ENCODE data around the gene CDC27. TPM values are rescaled to one million over a fixed set of nuclear protein-coding genes. Genes with fewer than 3 reads are reported as not detected.

CDC27 gene
- total RNA-seq, 1 experiment from 2014 or later = 92.6 TPM

- Histone ChIP-seq H3K9me3 (no peaks in the 10 kb centered on the region), H3K27me3 (replicated peaks; ENCODE audit: control insufficient read depth, insufficient read depth, low read length) (no peaks in the 10 kb centered on the region), H3K36me3 (ENCODE audit: control insufficient read depth, insufficient read depth, low read length) (no peaks in the 10 kb centered on the region), H3K4me1 (peaks cover 2% of the 10 kb centered on the region), H3K4me3 (ENCODE audit: low read depth, low read length) (no peak overlapping the region)
- Mint-ChIP-seq H3K27me3 (ENCODE audit: insufficient read depth, unreplicated experiment) (no peaks in the 10 kb centered on the region), H3K27ac (ENCODE audit: unreplicated experiment) (no peak overlapping the region), H3K4me1 (ENCODE audit: low read depth, unreplicated experiment) (peaks cover 3% of the 10 kb centered on the region), H3K9me3 (ENCODE audit: unreplicated experiment) (no peaks in the 10 kb centered on the region), H3K36me3 (ENCODE audit: insufficient read depth, unreplicated experiment) (no peaks in the 10 kb centered on the region), H3K4me3 (ENCODE audit: unreplicated experiment) (no peak overlapping the region)
- no peak for DNase-seq
- TF ChIP-seq CTCF (IDR thresholded peaks at IDR 0.05; ENCODE audit: insufficient read depth in 1 of 2, low read depth in 1 of 2, low read length in 1 of 2, severe bottlenecking in 1 of 2, unreplicated experiment in 1 of 2) = no peak
- ChIA-PET CTCF (no interaction called here), POLR2A (no interaction called here)
- intact Hi-C loops (cut with micrococcal nuclease; ENCODE audit: unreplicated experiment) = no loop called here
- BruUV-seq (replicated peaks) = no TSS peak
Measured at GRCh38 chr17:47210779-47211178, 21.7 kb upstream of the CDC27 start.

GRCh38 chr17:47210105-47210504, 21.0 kb upstream of the CDC27 start:
- Mint-ChIP-seq H3K4me1 (ENCODE audit: low read depth, unreplicated experiment) (peaks cover 10% of the 10 kb centered on the region), H3K27me3 (ENCODE audit: insufficient read depth, unreplicated experiment) (no peaks in the 10 kb centered on the region), H3K36me3 (ENCODE audit: insufficient read depth, unreplicated experiment) (no peaks in the 10 kb centered on the region), H3K4me3 (ENCODE audit: unreplicated experiment) (no peak overlapping the region), H3K27ac (ENCODE audit: unreplicated experiment) (no peak overlapping the region), H3K9me3 (ENCODE audit: unreplicated experiment) (no peaks in the 10 kb centered on the region)
- DNase-seq = no peak
- peaks cover 9% of the 10 kb centered on the region for H3K4me1 ChIP-seq
- H3K27me3 ChIP-seq (replicated peaks; ENCODE audit: control insufficient read depth, insufficient read depth, low read length) = no peaks in the 10 kb centered on the region
- no peaks in the 10 kb centered on the region for H3K36me3 ChIP-seq (ENCODE audit: control insufficient read depth, insufficient read depth, low read length)
- H3K4me3 ChIP-seq (ENCODE audit: low read depth, low read length) = no peak overlapping the region
- CTCF ChIA-PET = no interaction called here
- no peak for TF ChIP-seq CTCF (IDR thresholded peaks at IDR 0.05; ENCODE audit: insufficient read depth in 1 of 2, low read depth in 1 of 2, low read length in 1 of 2, severe bottlenecking in 1 of 2, unreplicated experiment in 1 of 2)
- POLR2A ChIA-PET = no interaction called here
- H3K9me3 ChIP-seq = no peaks in the 10 kb centered on the region
- no TSS peak for BruUV-seq (replicated peaks)
- intact Hi-C loops (cut with micrococcal nuclease; ENCODE audit: unreplicated experiment) = no loop called here

- intact Hi-C loops (cut with micrococcal nuclease; ENCODE audit: unreplicated experiment) = no loop called here
- ChIA-PET CTCF (no interaction called here), POLR2A (no interaction called here)
- TF ChIP-seq CTCF (IDR thresholded peaks at IDR 0.05; ENCODE audit: insufficient read depth in 1 of 2, low read depth in 1 of 2, low read length in 1 of 2, severe bottlenecking in 1 of 2, unreplicated experiment in 1 of 2) = no peak
- H3K4me1 ChIP-seq = peaks cover 14% of the 10 kb centered on the region
- H3K36me3 ChIP-seq (ENCODE audit: control insufficient read depth, insufficient read depth, low read length) = no peaks in the 10 kb centered on the region
- no peaks in the 10 kb centered on the region for H3K9me3 ChIP-seq
- Mint-ChIP-seq H3K4me1 (ENCODE audit: low read depth, unreplicated experiment) (peaks cover 16% of the 10 kb centered on the region), H3K9me3 (ENCODE audit: unreplicated experiment) (no peaks in the 10 kb centered on the region), H3K27me3 (ENCODE audit: insufficient read depth, unreplicated experiment) (no peaks in the 10 kb centered on the region), H3K27ac (ENCODE audit: unreplicated experiment) (no peak overlapping the region), H3K36me3 (ENCODE audit: insufficient read depth, unreplicated experiment) (no peaks in the 10 kb centered on the region), H3K4me3 (ENCODE audit: unreplicated experiment) (no peak overlapping the region)
- H3K4me3 ChIP-seq (ENCODE audit: low read depth, low read length) = no peak overlapping the region
- BruUV-seq (replicated peaks) = no TSS peak
- DNase-seq = no peak
- no peaks in the 10 kb centered on the region for H3K27me3 ChIP-seq (replicated peaks; ENCODE audit: control insufficient read depth, insufficient read depth, low read length)
Measured at GRCh38 chr17:47209499-47209898, 20.4 kb upstream of the CDC27 start.

Measured in Caco-2 (cell line).